Endothelial cell (in vitro differentiated cells): ENCODE measurements around the gene EPN3. TPM values are rescaled to one million over a fixed set of nuclear protein-coding genes. Genes with fewer than 3 reads are reported as not detected.

Source experiments
- DNase-seq: peaks from one replicate; pipeline ENCODE4 v3.0.0; 2021; ENCODE audit warnings: low spot score
- H3K27ac Mint-ChIP-seq: one replicate; pipeline ENCODE4 v1.8.0; 2021; ENCODE audit warnings: mixed read lengths, inconsistent platforms; ENCODE audit not compliant: unreplicated experiment
- H3K27me3 Mint-ChIP-seq: one replicate; pipeline ENCODE4 v1.8.0; 2021; ENCODE audit warnings: mild to moderate bottlenecking, moderate library complexity, mixed read lengths, inconsistent platforms; ENCODE audit not compliant: unreplicated experiment
- H3K36me3 Mint-ChIP-seq: one replicate; pipeline ENCODE4 v1.8.0; 2021; ENCODE audit warnings: mild to moderate bottlenecking, low read depth, mixed read lengths, inconsistent platforms; ENCODE audit not compliant: unreplicated experiment
- H3K4me1 Mint-ChIP-seq: one replicate; pipeline ENCODE4 v1.8.0; 2021; ENCODE audit warnings: mild to moderate bottlenecking, mixed read lengths, inconsistent platforms; ENCODE audit not compliant: unreplicated experiment
- H3K4me3 Mint-ChIP-seq: one replicate; pipeline ENCODE4 v1.8.0; 2021; ENCODE audit warnings: mild to moderate bottlenecking, mixed read lengths, inconsistent platforms; ENCODE audit not compliant: unreplicated experiment
- H3K9me3 Mint-ChIP-seq: one replicate; pipeline ENCODE4 v1.8.0; 2021; ENCODE audit warnings: mixed read lengths, inconsistent platforms; ENCODE audit not compliant: unreplicated experiment
- CTCF ChIP-seq: fragments of 200-600 bp; sonication (generic); IDR thresholded peaks from one replicate; pipeline ENCODE4 v1.5.0; 2021; ENCODE audit warnings: antibody characterized with exemption; ENCODE audit not compliant: unreplicated experiment
- total RNA-seq: library from RNA; stranded (reverse); fragmentation: NEBNext Ultra II Directional; extraction: Animal tissue kit (Norgen Biotek cat#: 25700); gene quantifications from one replicate; pipeline ENCODE4 v1.2.1, GENCODE V29; 2021; ENCODE audit not compliant: unreplicated experiment

EPN3 gene
- total RNA-seq, 1 donor from 2014 or later = 0.49 TPM

GRCh38 chr17:50488880-50489279 lies 43.7 kb upstream of the EPN3 start:
- Mint-ChIP-seq H3K36me3 (peaks cover 14% of the 10 kb centered on the region), H3K4me1 (no peaks in the 10 kb centered on the region), H3K27ac (no peak overlapping the region), H3K27me3 (no peaks in the 10 kb centered on the region), H3K9me3 (no peaks in the 10 kb centered on the region), H3K4me3 (no peak overlapping the region)
- DNase-seq = no peak
- no peak for TF ChIP-seq CTCF

- H3K36me3 Mint-ChIP-seq = no peaks in the 10 kb centered on the region
- no peak for TF ChIP-seq CTCF
- H3K4me1 Mint-ChIP-seq = no peaks in the 10 kb centered on the region
- peaks cover 2% of the 10 kb centered on the region for H3K27me3 Mint-ChIP-seq
- no peak overlapping the region for H3K27ac Mint-ChIP-seq
- no peak overlapping the region for H3K4me3 Mint-ChIP-seq
- no peaks in the 10 kb centered on the region for H3K9me3 Mint-ChIP-seq
- no peak for DNase-seq
Measured at GRCh38 chr17:50491505-50491904, 41.0 kb upstream of the EPN3 start.

GRCh38 chr17:50492214-50492613 lies 40.3 kb upstream of the EPN3 start:
- H3K27ac Mint-ChIP-seq = no peak overlapping the region
- no peak overlapping the region for H3K4me3 Mint-ChIP-seq
- H3K4me1 Mint-ChIP-seq = no peaks in the 10 kb centered on the region
- H3K36me3 Mint-ChIP-seq = no peaks in the 10 kb centered on the region
- DNase-seq = no peak
- peaks cover 2% of the 10 kb centered on the region for H3K27me3 Mint-ChIP-seq
- H3K9me3 Mint-ChIP-seq = no peaks in the 10 kb centered on the region
- no peak for TF ChIP-seq CTCF

- H3K4me1 Mint-ChIP-seq = no peaks in the 10 kb centered on the region
- H3K27me3 Mint-ChIP-seq = peaks cover 2% of the 10 kb centered on the region
- no peaks in the 10 kb centered on the region for H3K9me3 Mint-ChIP-seq
- no peak overlapping the region for H3K27ac Mint-ChIP-seq
- no peaks in the 10 kb centered on the region for H3K36me3 Mint-ChIP-seq
- no peak overlapping the region for H3K4me3 Mint-ChIP-seq
- TF ChIP-seq CTCF = no peak
- no peak for DNase-seq
Measured at GRCh38 chr17:50493744-50494143, 38.8 kb upstream of the EPN3 start.

GRCh38 chr17:50495217-50495823 lies 37.2 kb upstream of the EPN3 start:
- no peak for DNase-seq
- Mint-ChIP-seq H3K36me3 (no peaks in the 10 kb centered on the region), H3K27me3 (peaks cover 2% of the 10 kb centered on the region), H3K4me3 (no peak overlapping the region), H3K4me1 (no peaks in the 10 kb centered on the region), H3K27ac (no peak overlapping the region), H3K9me3 (no peaks in the 10 kb centered on the region)
- TF ChIP-seq CTCF = no peak
